ENCODE data around the gene F8.

DNA sequence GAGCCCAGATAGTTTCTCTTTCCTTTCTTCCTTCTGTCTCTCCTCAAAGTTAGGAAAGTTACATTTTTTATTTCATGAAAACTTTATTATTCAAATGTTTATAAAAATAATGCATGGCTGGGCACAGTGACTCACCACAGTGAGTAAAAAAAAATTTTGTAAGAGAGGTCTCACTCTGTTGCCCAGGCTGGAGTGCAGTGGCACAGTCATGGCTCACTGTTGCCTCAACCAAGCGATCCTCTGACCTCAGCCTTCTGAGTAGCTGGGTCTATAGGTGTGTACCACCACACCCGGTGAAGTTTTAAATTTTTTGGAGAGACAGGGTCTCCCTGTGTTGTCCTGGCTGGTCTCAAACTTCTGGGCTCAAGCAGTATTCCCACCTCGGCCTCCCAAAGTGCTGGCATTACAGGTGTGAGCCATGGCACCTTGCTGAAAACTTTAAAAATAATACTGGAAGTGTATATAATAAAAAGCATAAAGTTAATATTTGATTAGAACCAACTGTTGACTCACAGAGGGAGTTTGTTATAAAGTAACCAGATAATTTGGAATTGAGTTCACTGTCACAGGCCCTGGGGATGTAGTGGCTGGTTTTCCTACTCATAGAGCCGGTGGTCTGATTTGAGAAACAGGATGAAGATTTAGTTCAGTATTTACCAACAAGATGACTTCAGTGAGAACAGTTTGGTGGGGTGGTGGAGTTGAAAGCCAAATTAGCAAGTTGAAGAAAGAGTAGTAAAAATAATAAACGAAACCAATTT lies 30.4 kb upstream of the F8 start:
- TF ChIP-seq POLR2AphosphoS5 (IDR thresholded peaks at IDR 0.05; ENCODE audit: low read depth, low read length): no peak
- no peak for TF ChIP-seq TAF1 (IDR thresholded peaks at IDR 0.05; ENCODE audit: borderline replicate concordance, insufficient read depth, low read length)
- TF ChIP-seq SIN3A (IDR thresholded peaks at IDR 0.05; ENCODE audit: borderline replicate concordance, insufficient read depth, low read length): no peak
- TF ChIP-seq, protein P1, sequence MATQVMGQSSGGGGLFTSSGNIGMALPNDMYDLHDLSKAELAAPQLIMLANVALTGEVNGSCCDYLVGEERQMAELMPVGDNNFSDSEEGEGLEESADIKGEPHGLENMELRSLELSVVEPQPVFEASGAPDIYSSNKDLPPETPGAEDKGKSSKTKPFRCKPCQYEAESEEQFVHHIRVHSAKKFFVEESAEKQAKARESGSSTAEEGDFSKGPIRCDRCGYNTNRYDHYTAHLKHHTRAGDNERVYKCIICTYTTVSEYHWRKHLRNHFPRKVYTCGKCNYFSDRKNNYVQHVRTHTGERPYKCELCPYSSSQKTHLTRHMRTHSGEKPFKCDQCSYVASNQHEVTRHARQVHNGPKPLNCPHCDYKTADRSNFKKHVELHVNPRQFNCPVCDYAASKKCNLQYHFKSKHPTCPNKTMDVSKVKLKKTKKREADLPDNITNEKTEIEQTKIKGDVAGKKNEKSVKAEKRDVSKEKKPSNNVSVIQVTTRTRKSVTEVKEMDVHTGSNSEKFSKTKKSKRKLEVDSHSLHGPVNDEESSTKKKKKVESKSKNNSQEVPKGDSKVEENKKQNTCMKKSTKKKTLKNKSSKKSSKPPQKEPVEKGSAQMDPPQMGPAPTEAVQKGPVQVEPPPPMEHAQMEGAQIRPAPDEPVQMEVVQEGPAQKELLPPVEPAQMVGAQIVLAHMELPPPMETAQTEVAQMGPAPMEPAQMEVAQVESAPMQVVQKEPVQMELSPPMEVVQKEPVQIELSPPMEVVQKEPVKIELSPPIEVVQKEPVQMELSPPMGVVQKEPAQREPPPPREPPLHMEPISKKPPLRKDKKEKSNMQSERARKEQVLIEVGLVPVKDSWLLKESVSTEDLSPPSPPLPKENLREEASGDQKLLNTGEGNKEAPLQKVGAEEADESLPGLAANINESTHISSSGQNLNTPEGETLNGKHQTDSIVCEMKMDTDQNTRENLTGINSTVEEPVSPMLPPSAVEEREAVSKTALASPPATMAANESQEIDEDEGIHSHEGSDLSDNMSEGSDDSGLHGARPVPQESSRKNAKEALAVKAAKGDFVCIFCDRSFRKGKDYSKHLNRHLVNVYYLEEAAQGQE (IDR thresholded peaks at IDR 0.05; ENCODE audit: insufficient read depth in 1 of 2, low read depth in 2 of 2, low read length in 2 of 2): no peak
